Ascending aorta (tissue), 2 donors: ENCODE measurements around the gene NAT16. TPM values are rescaled to one million over a fixed set of nuclear protein-coding genes. Genes with fewer than 3 reads are reported as not detected.
"Not testable (repeated sequence)": the region's sequence is repeated elsewhere in the genome, so short reads cannot be mapped to it uniquely, and the experiment has no call there.

Source experiments
- DNase-seq, 2 donors: peaks; one replicate each; pipeline ENCODE4 v3.0.0-alpha.2; 2019; ENCODE audit warnings: low spot score in 2 of 2
- H3K27ac ChIP-seq, 2 donors: fragments of 200-600 bp; sonication (generic); one replicate each; pipeline ENCODE4 v1.5.1; 2016 to 2017; ENCODE audit warnings: mild to moderate bottlenecking in 1 of 2
- H3K27me3 ChIP-seq: fragments of 200-600 bp; sonication (generic); one replicate; pipeline ENCODE4 v1.5.1; 2017
- H3K36me3 ChIP-seq, 2 donors: fragments of 200-600 bp; sonication (generic); one replicate each; pipeline ENCODE4 v1.5.1; 2016
- H3K4me1 ChIP-seq, 2 donors: fragments of 200-600 bp; sonication (generic); one replicate each; pipeline ENCODE4 v1.5.1; 2016 to 2017; ENCODE audit warnings: mild to moderate bottlenecking in 1 of 2
- H3K4me3 ChIP-seq, 2 donors: fragments of 200-600 bp; sonication (generic); one replicate each; pipeline ENCODE4 v1.5.1; 2016 to 2017; ENCODE audit warnings: mild to moderate bottlenecking in 1 of 2
- H3K9me3 ChIP-seq, 2 donors: fragments of 200-600 bp; sonication (generic); one replicate each; pipeline ENCODE4 v1.5.1; 2016
- intact Hi-C: fragments of 100-400 bp; cut with DNase I; formaldehyde crosslinking; loops from one replicate; pipeline ENCODE4 v1.15.1; 2023
- total RNA-seq: library from RNA; depleted of rRNA; stranded (reverse); fragments of >200 nt; gene quantifications from one replicate; pipeline ENCODE4 v1.1.0, GENCODE V29; 2016
- TF ChIP-seq, protein P1 (sequence below), 3 experiments: fragments of 200-600 bp in 2 of 3; fragments of 450-650 bp in 1 of 3; sonication (generic) in 2 of 3; IDR thresholded peaks; one replicate each; pipeline ENCODE4 v1.5.1; 2016 to 2019; ENCODE audit warnings: antibody characterized with exemption in 3 of 3, mild to moderate bottlenecking in 1 of 3, moderate library complexity in 1 of 3

The NAT16 gene
- total RNA-seq, 1 donor from 2014 or later: not detected

DNA sequence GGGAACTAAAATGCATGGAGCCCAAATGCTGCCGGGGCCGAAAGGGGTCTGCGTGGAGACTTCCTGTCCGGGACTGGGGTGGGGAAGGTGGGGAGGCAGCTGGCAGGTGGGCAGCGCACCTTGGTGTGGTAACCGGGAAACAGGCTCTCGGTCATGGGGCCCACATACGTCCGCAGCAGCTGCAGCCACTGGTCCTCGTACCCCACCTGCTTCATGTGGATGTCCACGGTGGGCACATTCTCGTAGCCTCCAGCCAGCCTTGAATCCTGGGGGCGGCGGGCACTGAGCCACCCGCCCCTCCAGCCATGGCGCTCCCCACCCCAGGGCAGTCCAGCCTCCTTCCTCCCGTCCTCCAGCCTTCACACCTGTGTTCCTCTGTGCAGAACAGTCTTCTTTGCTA is 27.4 kb upstream of the NAT16 start:
- H3K4me1 ChIP-seq: no peaks in the 10 kb centered on the region
- H3K36me3 ChIP-seq: peaks cover 29 to 57% of the 10 kb centered on the region in 2 donors
- peaks cover 8% of the 10 kb centered on the region for H3K27me3 ChIP-seq
- intact Hi-C loops: no loop called here
- no peak overlapping the region for H3K27ac ChIP-seq
- TF ChIP-seq, protein P1, sequence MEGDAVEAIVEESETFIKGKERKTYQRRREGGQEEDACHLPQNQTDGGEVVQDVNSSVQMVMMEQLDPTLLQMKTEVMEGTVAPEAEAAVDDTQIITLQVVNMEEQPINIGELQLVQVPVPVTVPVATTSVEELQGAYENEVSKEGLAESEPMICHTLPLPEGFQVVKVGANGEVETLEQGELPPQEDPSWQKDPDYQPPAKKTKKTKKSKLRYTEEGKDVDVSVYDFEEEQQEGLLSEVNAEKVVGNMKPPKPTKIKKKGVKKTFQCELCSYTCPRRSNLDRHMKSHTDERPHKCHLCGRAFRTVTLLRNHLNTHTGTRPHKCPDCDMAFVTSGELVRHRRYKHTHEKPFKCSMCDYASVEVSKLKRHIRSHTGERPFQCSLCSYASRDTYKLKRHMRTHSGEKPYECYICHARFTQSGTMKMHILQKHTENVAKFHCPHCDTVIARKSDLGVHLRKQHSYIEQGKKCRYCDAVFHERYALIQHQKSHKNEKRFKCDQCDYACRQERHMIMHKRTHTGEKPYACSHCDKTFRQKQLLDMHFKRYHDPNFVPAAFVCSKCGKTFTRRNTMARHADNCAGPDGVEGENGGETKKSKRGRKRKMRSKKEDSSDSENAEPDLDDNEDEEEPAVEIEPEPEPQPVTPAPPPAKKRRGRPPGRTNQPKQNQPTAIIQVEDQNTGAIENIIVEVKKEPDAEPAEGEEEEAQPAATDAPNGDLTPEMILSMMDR (IDR thresholded peaks at IDR 0.05): no peak
- H3K4me3 ChIP-seq: no peak overlapping the region
- DNase-seq: no peak
- no peaks in the 10 kb centered on the region for H3K9me3 ChIP-seq

GRCh38 chr7:101206665-101207042 is 26.6 kb upstream of the NAT16 start:
- DNase-seq: no peak
- H3K4me3 ChIP-seq: no peak overlapping the region
- TF ChIP-seq, protein P1 (IDR thresholded peaks at IDR 0.05): no peak
- peaks cover 2 to 4% of the 10 kb centered on the region in 2 donors for H3K4me1 ChIP-seq
- H3K27me3 ChIP-seq: peaks cover 8% of the 10 kb centered on the region
- no peaks in the 10 kb centered on the region for H3K9me3 ChIP-seq
- H3K36me3 ChIP-seq: peaks cover 27 to 49% of the 10 kb centered on the region in 2 donors
- intact Hi-C loops: no loop called here
- no peak overlapping the region for H3K27ac ChIP-seq

- Histone ChIP-seq H3K36me3 (peaks cover 22 to 43% of the 10 kb centered on the region in 2 donors), H3K4me3 (no peak overlapping the region), H3K4me1 (peaks cover 2 to 5% of the 10 kb centered on the region in 2 donors), H3K27me3 (peaks cover 8% of the 10 kb centered on the region), H3K9me3 (no peaks in the 10 kb centered on the region), H3K27ac (no peak overlapping the region)
- intact Hi-C loops: no loop called here
- TF ChIP-seq, protein P1 (IDR thresholded peaks at IDR 0.05): no peak
- no peak for DNase-seq
These were observed 26.0 kb upstream of the NAT16 start for GRCh38 chr7:101205901-101206664.

DNA sequence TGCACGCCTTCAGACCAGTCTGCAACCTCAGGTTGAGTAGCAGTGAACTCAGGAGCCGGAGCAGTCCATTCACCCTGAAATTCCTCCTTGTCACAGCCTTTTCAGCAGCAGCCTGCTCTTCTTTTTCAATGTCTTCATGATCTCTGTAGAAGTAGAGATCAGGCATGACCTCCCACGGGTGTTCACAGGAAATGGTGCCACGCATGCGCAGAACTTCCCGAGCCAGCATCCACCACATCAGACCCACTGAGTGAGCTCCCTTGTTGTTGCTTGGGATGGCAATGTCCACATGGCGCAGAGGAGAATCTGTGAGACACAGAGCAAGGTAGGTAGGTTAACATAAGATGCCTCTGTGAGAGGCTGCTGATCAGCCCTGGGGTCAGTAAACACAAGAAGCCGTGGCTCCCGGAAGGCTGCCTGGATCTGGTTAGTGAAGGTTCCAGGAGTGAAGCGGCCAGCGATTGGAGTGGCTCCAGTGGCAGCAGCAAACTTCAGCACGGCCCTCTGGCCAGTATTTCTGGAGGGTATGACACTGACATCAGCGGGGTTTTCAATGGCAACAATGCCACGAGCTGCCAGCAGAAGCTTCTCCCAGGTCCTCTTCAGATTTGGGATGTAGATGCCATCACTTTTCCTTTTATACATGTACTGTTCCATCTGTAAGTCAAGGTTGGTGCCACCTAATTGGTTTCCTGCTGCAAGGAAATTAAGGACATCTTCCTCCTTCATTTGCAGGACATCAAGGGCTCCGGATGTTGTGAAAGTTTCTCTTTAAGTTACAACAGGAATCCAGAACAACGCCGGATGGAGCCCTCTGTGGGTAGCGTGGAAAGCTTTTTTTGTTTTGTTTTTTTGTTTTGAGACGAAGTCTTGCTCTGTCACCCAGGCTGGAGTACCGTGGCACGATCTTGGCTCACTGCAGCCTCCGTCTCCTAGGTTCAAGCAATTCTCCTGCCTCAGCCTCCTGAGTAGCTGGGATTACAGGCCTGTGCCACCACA is 23.9 kb upstream of the NAT16 start:
- H3K9me3 ChIP-seq, H3K4me1 ChIP-seq, H3K27ac ChIP-seq, DNase-seq, H3K27me3 ChIP-seq, H3K4me3 ChIP-seq, intact Hi-C loops: not testable (repeated sequence)
- H3K36me3 ChIP-seq: peaks cover 7 to 24% of the 10 kb centered on the region in 2 donors

DNA sequence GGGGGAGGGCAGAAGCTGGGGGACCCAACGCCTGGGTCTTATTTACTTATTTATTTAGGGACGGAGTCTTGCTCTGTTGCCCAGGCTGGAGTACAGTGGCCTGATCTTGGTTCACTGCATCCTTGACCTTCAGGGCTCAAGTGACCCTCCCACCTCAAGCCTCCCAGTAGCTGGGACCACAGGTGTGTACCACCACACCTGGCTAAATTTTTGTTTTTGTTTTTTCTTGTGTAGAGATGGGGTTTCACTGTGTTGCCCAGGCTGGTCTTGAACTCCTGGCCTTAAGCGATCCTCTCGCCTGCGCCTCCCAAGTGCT is 22.5 kb upstream of the NAT16 start:
- intact Hi-C loops: no loop called here
- no peaks in the 10 kb centered on the region for H3K9me3 ChIP-seq
- peaks cover 8% of the 10 kb centered on the region for H3K27me3 ChIP-seq
- DNase-seq: no peak
- peaks cover 0 to 13% of the 10 kb centered on the region in 2 donors for H3K36me3 ChIP-seq
- peaks cover 2 to 5% of the 10 kb centered on the region in 2 donors for H3K4me1 ChIP-seq
- H3K4me3 ChIP-seq: no peak overlapping the region
- TF ChIP-seq, protein P1 (IDR thresholded peaks at IDR 0.05): no peak
- no peak overlapping the region for H3K27ac ChIP-seq
